Fibroblast of pulmonary artery (primary cell): ENCODE measurements around the gene ZBTB47.

Experiments
- DNase-seq: peaks from one replicate; pipeline ENCODE4 v3.0.0-alpha.2; 2010; ENCODE audit warnings: low read depth
- H3K4me3 ChIP-seq: replicated peaks from 2 replicates; pipeline ENCODE4 v1.5.1; 2011; ENCODE audit warnings: low read depth, mild to moderate bottlenecking, control low read depth, low read length, moderate library complexity
- CTCF ChIP-seq: IDR thresholded peaks from 2 replicates; pipeline ENCODE4 v1.5.1; 2011; ENCODE audit warnings: mild to moderate bottlenecking, control low read depth, low read length, inconsistent platforms; ENCODE audit errors: missing control alignments

ZBTB47 gene

GRCh38 chr3:42713747-42714146, 60.2 kb downstream of the ZBTB47 start:
- no peak for TF ChIP-seq CTCF
- no peak for DNase-seq
- H3K4me3 ChIP-seq, result no peak overlapping the region

GRCh38 chr3:42714171-42714852, 60.8 kb downstream of the ZBTB47 start:
- TF ChIP-seq CTCF, result no peak
- no peak overlapping the region for H3K4me3 ChIP-seq
- no peak for DNase-seq
